HG03378 (cell line): ENCODE measurements around the gene APOBEC3B.
"Not testable (repeated sequence)": the region's sequence is repeated elsewhere in the genome, so short reads cannot be mapped to it uniquely, and the experiment has no call there.

Source experiments
- ATAC-seq: cut with Tn5 transposase; IDR thresholded peaks from one replicate; pipeline ENCODE4 v1.9.1; 2021; ENCODE audit warnings: mild to moderate bottlenecking, moderate library complexity; ENCODE audit not compliant: unreplicated experiment

The APOBEC3B gene

DNA sequence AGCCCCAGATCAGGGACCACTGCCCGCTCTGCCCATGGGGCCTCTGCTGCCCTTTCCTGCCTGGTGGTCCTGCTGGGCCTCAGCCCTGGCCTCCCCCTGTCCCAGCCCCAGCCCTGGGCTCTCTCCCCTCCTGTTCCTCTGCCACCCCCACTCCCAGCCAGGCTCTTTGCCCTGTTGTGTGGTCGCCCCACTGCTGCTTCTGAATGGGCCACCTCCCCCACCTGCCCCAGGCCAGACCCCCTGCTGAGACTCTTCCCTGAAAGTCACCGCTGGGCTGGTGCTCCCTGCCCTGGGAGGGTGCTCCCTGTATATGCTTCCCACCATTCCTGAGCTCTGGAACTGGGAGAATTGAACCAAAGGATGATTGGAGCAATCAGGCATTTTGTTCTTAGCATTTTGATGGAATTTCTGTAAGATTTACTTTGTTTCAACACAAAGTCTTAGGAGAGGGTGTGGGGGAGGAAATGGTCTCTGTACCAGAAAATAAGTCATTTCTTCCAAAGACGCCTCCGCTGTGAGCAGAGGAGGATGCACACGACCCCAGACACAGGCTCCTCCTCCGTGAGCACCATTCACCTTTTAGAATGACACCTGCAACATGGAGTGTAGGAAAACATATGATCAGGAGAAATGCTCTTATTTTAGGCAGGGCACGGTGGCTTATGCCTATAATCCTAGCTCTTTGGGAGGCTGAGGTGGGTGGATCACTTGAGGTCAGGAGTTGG, 5.2 kb downstream of the APOBEC3B start:
- no peak for ATAC-seq

DNA sequence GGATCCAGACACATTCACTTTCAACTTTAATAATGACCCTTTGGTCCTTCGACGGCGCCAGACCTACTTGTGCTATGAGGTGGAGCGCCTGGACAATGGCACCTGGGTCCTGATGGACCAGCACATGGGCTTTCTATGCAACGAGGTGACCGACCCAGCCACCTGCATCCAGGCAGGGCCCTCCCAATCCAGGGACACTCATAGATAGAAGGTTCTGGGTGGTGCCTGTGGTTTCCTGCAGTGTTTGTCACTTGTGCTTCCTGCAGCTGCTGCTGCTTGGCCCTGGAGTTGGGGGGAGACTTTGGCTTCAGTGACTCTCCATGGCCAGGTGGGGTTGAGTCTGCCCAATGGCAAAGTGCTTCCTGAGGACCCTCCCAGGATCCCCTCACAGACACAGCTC, 7.3 kb downstream of the APOBEC3B start:
- no peak for ATAC-seq

- ATAC-seq: not testable (repeated sequence)
These were observed 10.8 kb downstream of the APOBEC3B start for GRCh38 chr22:38992871-38993371.

GRCh38 chr22:38996105-38996504, 14.0 kb downstream of the APOBEC3B start:
- no peak for ATAC-seq

GRCh38 chr22:38997518-38997917, 15.4 kb downstream of the APOBEC3B start:
- no peak for ATAC-seq

DNA sequence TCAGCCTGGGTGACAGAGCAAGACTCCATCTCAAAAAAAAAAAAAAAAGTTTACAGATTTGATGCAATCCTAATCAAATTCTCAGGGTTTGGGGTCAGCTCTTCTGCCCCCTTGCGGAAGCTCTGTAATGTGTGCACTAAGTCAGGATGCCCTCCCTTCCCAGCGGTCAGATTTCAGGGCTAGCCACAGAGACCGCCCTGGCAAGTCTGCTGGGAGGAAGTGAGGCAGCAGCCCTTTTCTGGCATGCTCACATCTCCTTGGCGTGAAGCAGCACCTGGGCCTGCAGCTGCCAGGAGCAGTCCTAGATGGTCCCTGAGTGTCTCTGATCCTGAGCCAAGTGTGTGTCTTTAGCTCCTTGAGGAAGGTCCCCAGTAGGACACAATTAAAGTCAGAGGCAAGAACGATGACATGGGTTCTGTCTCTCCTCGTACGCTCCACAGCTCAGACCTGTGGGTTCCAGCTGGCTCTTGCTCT, 21.1 kb downstream of the APOBEC3B start:
- peak; percentile 65 for ATAC-seq

GRCh38 chr22:39007177-39007576, 25.0 kb downstream of the APOBEC3B start:
- ATAC-seq: no peak

DNA sequence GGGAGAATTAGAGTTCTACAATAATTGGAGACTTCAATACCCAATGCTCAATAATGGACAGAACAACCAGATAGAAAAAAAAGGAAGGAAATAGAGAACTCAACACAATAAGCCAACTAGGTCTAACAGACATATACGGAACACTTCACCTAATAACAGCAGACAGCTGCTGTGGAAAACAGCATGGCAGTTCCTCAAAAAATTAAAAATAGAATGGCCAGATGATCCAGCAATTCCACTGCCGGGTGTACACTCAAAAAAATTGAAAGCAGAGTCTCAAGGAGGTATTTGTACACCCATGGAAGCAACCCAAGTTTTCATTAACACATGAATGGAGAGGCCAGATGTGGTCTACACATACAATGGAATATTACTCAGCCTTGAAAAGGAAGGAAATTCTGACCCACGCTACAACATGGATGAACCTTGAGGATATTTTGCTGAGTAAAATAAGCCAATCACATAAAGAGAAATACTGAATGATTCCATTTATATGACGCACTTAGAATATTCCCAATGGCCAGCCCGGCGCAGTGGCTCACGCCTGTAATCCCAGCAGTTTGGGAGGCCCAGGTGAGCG, 26.2 kb downstream of the APOBEC3B start:
- ATAC-seq: not testable (repeated sequence)

DNA sequence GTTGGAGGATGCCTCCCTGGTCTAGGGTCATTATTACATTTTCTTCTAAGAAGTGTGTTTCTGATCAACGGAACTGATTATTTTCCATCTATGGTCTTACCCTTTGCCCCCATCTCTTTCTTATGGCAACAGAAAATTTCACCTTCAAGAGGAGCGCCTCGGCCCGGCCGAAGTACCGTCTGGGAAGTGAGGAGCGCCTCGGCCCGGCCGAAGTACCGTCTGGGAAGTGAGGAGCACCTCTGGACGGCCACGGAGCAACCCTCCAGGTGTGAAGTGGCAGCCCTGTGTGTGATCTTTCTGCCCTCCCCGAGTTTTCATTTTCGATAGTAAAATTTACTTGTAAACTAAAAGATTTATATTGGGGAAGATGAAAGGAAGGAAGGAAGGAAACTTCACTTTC, 28.8 kb downstream of the APOBEC3B start:
- no peak for ATAC-seq

DNA sequence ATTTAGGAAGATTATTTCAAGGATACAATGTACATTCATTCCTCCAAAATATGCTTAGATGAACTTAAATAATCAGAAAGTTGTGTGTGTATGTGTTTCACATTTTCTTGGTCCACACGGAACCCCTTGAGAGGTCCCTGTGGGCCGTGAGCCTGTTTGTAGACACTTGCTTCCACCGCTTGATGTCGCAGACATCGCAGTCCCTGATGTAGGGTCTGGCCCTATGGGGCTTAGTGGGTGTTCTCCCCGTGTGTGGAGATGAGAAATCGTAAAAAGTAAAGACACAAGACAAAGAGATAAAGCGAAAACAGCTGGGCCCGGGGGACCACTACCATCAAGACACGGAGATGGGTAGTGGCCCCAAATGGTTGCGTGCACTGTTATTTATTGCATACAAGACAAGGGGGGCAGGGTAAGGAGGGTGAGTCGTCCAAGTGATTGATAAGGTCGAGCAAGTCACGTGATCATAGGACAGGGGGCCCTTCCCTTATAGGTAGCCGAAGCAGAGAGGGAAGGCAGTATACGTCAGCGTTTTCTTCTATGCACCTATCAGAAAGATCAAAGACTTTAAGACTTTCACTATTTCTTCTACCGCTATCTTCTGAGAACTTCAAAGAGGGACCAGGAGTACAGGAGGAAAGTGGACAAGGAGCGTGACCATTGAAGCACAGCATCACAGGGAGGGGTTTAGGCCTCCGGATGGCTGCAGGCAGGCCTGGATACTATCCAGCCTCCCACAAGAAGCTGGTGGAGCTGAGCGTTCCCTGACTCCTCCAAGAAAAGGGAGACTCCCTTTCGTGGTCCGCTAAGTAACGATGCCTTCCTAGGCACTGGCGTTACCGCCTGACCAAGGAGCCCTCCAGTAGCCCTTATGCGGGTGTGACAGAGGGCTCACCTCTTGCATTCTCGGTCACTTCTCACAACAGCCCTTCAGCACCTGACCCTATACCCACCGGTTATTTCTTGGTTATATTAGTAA, 30.7 kb downstream of the APOBEC3B start:
- no peak for ATAC-seq

DNA sequence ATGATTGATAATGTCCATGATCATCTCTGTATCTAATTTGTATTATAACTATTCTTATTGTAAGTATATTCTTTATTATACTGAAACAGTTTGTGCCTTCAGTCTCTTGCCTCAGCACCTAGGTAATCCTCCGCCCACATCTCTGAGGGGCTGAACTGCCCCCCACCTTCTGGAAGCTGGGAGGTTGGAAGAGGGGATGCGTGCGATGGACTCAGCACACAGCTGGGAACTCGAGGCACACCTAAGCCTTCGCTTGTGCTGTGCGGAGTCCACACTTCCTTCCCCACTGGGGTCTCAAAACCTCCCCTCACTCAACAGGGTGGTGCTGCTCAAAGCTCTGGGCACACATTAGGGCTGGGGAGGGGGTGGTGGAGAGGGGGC, 31.4 kb downstream of the APOBEC3B start:
- not testable (repeated sequence) for ATAC-seq

DNA sequence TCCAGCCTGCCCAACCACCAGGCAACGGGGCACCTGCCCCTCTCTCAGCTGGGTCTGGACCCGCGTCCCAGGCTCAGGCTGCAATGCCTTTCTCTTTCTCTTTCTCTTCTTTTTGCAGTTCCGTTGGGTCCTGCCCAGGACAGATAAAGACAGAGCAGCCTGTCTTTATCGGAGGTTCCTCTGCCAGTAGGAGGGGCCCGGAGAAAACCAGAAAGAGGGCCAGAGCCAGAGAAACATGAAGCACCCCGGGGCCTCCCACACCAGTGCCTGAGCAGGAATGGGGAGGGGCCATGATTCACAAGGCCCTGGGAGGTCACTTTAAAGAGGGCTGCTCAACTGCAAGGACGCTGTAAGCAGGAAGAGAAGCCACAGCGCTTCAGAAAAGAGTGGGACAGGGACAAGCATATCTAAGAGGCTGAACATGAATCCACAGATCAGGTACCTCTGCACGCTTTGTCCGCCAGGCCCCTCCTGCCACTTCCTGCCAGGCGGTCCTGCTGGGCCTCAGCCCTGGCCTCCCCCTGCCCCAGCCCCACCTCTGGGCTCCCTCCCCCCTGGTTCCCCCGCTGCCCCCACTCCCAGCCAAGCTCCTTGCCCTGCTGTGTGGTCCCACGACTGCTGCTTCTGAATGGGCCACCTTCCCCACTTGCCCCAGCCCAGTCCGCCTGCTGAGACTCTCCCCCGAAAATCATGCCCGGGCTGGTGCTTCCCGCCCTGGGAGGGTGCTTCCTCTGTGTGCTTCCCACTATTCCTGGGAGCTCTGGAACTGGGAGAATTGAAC, 32.0 kb downstream of the APOBEC3B start, which contains the start of gene APOBEC3C:
Gene APOBEC3C, plus strand, starts transcription at position 316 of the 781 bp plus-strand sequence. Its CDS starts 106 bp downstream, at position 422.
- no peak for ATAC-seq

DNA sequence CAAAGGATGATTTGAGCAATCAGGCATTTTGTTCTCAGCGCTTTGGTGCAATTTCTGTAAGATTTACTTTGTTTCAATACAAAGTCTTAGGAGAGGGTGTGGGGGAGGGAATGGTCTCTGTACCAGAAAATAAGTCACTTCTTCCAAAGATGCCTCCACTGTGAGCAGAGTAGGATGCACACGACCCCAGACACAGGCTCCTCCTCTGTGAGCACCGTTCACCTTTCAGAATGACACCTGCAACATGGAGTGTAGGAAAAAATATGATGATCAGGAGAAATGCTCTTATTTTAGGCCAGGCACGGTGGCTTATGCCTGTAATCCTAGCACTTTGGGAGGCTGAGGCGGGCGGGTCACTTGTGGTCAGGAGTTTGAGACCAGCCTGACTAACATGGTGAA, 32.6 kb downstream of the APOBEC3B start:
- not testable (repeated sequence) for ATAC-seq

DNA sequence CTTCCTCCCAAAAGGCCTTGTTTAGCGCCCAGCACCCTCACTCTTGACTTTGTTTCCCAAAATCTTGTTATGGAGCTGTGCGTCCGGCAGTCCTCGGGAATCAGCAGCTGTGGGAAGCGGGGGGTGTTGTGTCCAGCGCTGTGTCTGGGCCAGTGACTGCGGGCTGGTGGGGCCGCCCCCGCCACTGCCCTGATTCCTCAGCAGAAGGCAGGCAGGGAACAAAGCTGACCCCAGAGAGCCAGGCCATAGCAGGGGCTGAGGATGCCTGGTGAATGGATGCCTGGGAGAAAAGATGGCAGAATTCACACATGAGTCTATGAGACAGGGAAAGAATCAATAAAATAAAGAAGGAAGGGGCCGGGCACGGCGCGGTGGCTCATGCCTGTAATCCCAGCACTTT, 34.4 kb downstream of the APOBEC3B start:
- no peak for ATAC-seq

GRCh38 chr22:39017596-39018365, 35.6 kb downstream of the APOBEC3B start:
- no peak for ATAC-seq

DNA sequence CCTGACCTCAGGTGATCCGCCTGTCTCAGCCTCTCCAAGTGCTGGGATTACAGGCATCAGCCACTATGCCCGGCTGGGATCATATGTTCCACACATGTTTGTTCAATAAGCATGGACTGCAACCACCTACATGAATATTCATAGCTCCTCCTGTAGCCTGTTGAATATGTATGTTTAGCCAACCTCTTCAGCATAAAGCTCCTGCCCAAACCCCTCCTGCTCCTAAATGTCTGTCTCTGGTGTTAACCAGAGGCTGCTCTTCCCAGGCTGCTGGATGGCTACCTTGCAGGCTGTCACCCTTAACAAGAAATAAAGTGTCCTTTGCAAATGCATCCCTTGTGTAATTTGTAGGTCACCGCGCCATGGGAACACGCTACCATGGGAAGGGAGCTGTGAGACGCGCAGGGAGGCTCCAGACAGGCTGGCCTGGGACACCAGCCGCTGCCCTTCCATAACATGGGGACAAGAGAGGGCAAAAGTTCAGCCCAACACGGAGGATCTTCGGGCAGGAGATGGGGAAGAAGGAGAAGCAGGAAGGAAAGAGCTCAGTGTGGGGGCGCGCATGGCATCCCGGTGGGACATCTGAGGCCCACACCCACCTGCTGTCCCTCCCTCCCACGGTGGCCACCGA, 38.0 kb downstream of the APOBEC3B start:
- not testable (repeated sequence) for ATAC-seq

DNA sequence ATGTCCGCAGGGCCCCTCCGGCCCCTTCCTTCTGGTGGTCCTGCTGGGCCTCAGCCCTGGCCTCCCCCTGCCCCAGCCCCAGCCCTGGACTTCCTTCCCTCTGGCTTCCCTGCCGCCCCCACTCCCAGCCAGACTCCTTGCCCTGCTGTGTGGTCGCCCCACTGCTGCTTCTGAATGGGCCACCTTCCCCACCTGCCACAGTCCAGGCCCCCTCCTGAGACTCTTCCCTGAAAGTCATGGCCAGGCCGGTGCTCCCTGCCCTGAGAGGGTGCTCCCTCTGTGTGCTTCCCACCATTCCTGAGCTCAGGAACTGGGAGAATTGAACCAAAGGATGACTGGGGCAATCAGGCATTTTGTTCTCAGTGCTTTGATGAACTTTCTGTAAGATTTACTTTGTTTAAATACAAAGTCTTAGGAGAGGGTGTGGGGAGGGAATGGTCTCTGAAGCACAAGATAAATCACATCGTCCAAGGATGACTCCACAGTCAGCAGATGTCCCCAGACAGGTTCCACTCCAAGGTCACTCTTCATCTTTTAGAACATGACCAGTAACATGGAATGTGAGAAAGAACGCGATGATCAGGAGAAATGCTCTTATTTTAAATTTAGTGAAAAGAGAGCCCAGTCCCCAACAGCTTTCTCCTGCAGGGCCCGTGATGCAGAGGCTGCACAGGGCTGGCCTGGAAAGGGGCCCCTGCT, 39.6 kb downstream of the APOBEC3B start:
- no peak for ATAC-seq

DNA sequence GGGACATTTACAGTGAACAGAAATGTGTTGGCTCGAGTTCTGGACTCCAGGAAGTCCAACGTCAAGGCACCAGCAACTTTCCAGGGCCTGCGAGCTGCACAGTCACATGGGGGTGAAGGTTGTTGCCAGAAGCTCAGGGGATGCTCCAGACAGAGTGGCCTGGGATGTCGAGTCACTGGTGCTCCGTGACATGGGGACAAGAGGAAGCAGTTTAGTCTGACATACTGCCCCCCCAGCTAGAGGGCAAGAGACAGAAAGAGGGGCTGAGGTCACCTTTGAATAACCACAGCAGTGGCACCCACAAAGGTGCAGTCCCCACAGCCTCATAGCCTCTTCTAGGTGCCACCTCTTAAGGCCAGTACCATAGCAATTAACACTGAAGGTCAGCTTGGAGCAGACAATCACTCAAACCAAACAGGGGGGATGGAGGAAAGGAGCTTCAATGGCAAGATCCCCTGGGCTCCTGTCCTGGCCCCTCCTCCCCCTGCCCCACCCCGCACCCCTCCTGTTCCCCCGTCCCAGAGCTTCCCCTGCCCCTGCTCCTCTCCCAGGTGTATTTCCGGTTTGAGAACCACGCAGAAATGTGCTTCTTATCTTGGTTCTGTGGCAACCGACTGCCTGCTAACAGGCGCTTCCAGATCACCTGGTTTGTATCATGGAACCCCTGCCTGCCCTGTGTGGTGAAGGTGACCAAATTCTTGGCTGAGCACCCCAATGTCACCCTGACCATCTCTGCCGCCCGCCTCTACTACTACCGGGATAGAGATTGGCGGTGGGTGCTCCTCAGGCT, 42.6 kb downstream of the APOBEC3B start:
- no peak for ATAC-seq
